Purkinje cell (primary cell): ENCODE measurements around the gene CHRNB4. TPM values are rescaled to one million over a fixed set of nuclear protein-coding genes. Genes with fewer than 3 reads are reported as not detected.

Experiments
- polyA plus RNA-seq: library from polyadenylated mRNA; unstranded; fragments of >200 nt; fragmentation: Nextera tagmentation; gene quantifications from 2 replicates; pipeline ENCODE4 v1.2.1, GENCODE V29; 2014

Gene CHRNB4
- 0.41 TPM in 1 of 2 replicates, not detected in the other for polyA plus RNA-seq

GRCh38 chr15:78641102-78641748 is at the start of gene CHRNB4:
Gene CHRNB4 (minus strand): TSS chr15:78641210. CDS start chr15:78641133, 77 bp downstream.

GRCh38 chr15:78620527-78621421 is 20.2 kb downstream of the CHRNB4 start, which contains the start of gene CHRNA3:
Gene CHRNA3 (minus strand): TSS chr15:78620996. CDS start chr15:78620794, 202 bp downstream.

Other genes starting within 250 kb of the CHRNB4 start
- gene IREB2, start 203.0 kb downstream of the CHRNB4 start, polyA plus RNA-seq: 23.3 and 26.2 TPM in 2 replicates
- 6.2 and 15.1 TPM in 2 replicates for gene HYKK, start 133.6 kb downstream of the CHRNB4 start, polyA plus RNA-seq
- gene PSMA4, start 100.8 kb downstream of the CHRNB4 start, polyA plus RNA-seq: 776 and 831 TPM in 2 replicates
- 0.16 and 7.7 TPM in 2 replicates for gene CHRNA5, start 75.7 kb downstream of the CHRNB4 start, polyA plus RNA-seq
- gene CHRNA3, start 20.2 kb downstream of the CHRNB4 start, polyA plus RNA-seq: 3.5 and 11.9 TPM in 2 replicates
- gene ADAMTS7, start 170.3 kb upstream of the CHRNB4 start, polyA plus RNA-seq: not detected in 2 replicates
- gene MORF4L1, start 231.7 kb upstream of the CHRNB4 start, polyA plus RNA-seq: 468 and 511 TPM in 2 replicates